PFSK-1 (cell line): ENCODE measurements around the gene ROCK1.

Experiments used
- FOXP2 ChIP-seq: optimal IDR thresholded peaks from 2 replicates; pipeline ENCODE3; 2011; ENCODE audit warnings: borderline replicate concordance, control low read depth, inconsistent platforms; ENCODE audit not compliant: insufficient read depth; ENCODE audit errors: extremely low read length, extremely low read depth
- POLR2AphosphoS5 ChIP-seq: IDR thresholded peaks from 2 replicates; pipeline ENCODE4 v1.6.1; 2012; ENCODE audit warnings: low read depth, mild to moderate bottlenecking, control low read depth, low read length, moderate library complexity
- REST ChIP-seq, 2 experiments: IDR thresholded peaks; 2 replicates each; pipeline versions ENCODE4 v1.6.1 to v1.8.0; 2011 to 2012; ENCODE audit warnings: low read depth in 2 of 2, low read length in 2 of 2, control low read depth in 1 of 2, inconsistent platforms in 1 of 2, mild to moderate bottlenecking in 1 of 2, moderate library complexity in 1 of 2; ENCODE audit not compliant: insufficient read depth in 1 of 2
- SIN3A ChIP-seq: IDR thresholded peaks from 2 replicates; pipeline ENCODE4 v1.6.1; 2012; ENCODE audit warnings: mild to moderate bottlenecking, low read length, moderate library complexity, borderline replicate concordance; ENCODE audit not compliant: insufficient read depth
- TAF1 ChIP-seq: IDR thresholded peaks from 2 replicates; pipeline ENCODE4 v1.6.1; 2012; ENCODE audit warnings: low read length, control low read depth, borderline replicate concordance; ENCODE audit not compliant: insufficient read depth

Gene ROCK1

GRCh38 chr18:20960735-20961134 is 150.9 kb downstream of the ROCK1 start:
- no peak for TF ChIP-seq SIN3A
- no peak for TF ChIP-seq FOXP2
- TF ChIP-seq REST (IDR thresholded peaks at IDR 0.05; ENCODE audit: insufficient read depth in 1 of 2, low read depth in 2 of 2, low read length in 2 of 2): no peak
- TF ChIP-seq TAF1: no peak
- TF ChIP-seq POLR2AphosphoS5: no peak
